Immature natural killer cell (primary cell): ENCODE results near the gene PAX5. TPM values are rescaled to one million over a fixed set of nuclear protein-coding genes. Genes with fewer than 3 reads are reported as not detected.
"Not testable (repeated sequence)": the region's sequence is repeated elsewhere in the genome, so short reads cannot be mapped to it uniquely, and the experiment has no call there.

ENCODE experiments used
- DNase-seq, 3 donors: peaks; one replicate each; pipeline ENCODE4 v3.0.0; 2022; ENCODE audit warnings: mixed read lengths in 1 of 3
- H3K27ac Mint-ChIP-seq, 6 donors: one replicate each; pipeline ENCODE4 v1.8.0; 2020; ENCODE audit warnings: mixed read lengths in 6 of 6, mild to moderate bottlenecking in 5 of 6, inconsistent platforms in 4 of 6, moderate library complexity in 3 of 6
- H3K27me3 Mint-ChIP-seq, 3 donors: one replicate each; pipeline ENCODE4 v1.8.0; 2020 to 2021; ENCODE audit warnings: low read depth in 3 of 3, mild to moderate bottlenecking in 3 of 3, mixed read lengths in 3 of 3, moderate library complexity in 3 of 3, inconsistent platforms in 1 of 3
- H3K36me3 Mint-ChIP-seq, 3 donors: one replicate each; pipeline ENCODE4 v1.8.0; 2020; ENCODE audit warnings: mixed read lengths in 3 of 3, inconsistent platforms in 2 of 3, mild to moderate bottlenecking in 2 of 3
- H3K4me1 Mint-ChIP-seq, 2 donors: one replicate each; pipeline ENCODE4 v1.8.0; 2020; ENCODE audit warnings: inconsistent platforms in 2 of 2, mild to moderate bottlenecking in 2 of 2, mixed read lengths in 2 of 2, moderate library complexity in 1 of 2
- H3K4me3 Mint-ChIP-seq, 5 donors: one replicate each; pipeline ENCODE4 v1.8.0; 2020; ENCODE audit warnings: mild to moderate bottlenecking in 5 of 5, mixed read lengths in 5 of 5, inconsistent platforms in 3 of 5, moderate library complexity in 3 of 5
- H3K9me3 Mint-ChIP-seq, 6 donors: one replicate each; pipeline ENCODE4 v1.8.0; 2020; ENCODE audit warnings: mild to moderate bottlenecking in 6 of 6, mixed read lengths in 6 of 6, inconsistent platforms in 4 of 6, moderate library complexity in 3 of 6
- polyA plus RNA-seq, 3 donors: library from polyadenylated mRNA; unstranded; fragments of 300-500 nt; fragmentation: Illumina TruSeq; gene quantifications; one replicate each; pipeline ENCODE4 v1.2.3, GENCODE V29; 2021

The PAX5 gene
- polyA plus RNA-seq, 3 donors from 2014 or later: 0.03 TPM; not detected in 2

DNA sequence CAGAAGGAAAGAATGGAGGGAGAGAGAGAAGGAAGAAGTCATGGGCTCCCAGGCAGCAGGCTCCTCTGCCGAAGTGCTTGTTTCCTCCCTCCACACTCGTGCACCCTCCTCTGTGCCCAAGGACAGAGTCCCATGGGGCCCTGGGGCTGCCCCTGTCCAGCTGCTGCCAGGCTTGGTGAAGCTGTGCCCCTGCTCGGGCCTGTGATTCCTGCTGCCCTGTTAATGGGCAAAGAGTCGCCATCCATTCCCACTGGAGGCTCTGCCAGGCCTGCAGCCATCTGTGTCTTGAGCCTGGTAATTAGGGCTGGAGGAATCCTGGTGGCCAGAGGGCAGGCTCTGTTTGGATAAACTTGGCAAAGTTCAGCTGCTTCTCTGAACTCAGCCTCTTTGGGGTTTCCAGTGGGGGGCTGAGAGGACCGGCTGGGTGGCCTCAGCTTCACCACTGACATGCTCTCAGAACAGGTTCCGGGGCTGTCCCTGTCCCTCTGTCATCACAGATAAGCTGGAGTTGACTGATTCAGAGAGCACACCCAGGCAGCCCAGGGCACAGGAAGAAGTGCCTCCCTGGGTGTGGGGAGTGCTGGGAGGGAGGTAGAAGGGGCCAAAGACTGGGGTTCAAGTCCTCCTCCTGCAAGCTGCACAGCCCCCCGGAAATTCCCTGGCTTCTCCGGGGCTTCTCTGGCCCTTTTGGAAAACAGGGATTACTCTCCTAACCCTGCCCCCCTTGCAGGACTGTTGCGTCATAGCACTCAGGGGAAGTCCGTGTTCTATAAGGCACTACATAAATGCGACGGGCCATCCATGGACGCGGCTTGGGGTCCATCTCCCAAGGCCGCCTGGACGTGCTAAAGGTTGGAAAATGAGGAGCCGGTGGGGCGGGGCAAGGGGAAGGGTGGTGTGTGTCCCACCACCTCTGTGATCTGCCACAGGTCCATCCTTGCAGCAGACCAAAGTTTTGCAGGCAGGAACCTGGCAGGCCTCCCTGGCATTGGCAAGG, 154.8 kb downstream of the PAX5 start:
- H3K4me1 Mint-ChIP-seq: no peaks in the 10 kb centered on the region
- H3K36me3 Mint-ChIP-seq: no peaks in the 10 kb centered on the region
- no peak overlapping the region for H3K4me3 Mint-ChIP-seq

GRCh38 chr9:36877239-36877638, 156.8 kb downstream of the PAX5 start:
- H3K4me3 Mint-ChIP-seq: no peak overlapping the region
- no peak overlapping the region for H3K27ac Mint-ChIP-seq
- no peaks in the 10 kb centered on the region for H3K4me1 Mint-ChIP-seq
- DNase-seq: no peak
- peaks cover 3 to 9% (median 4%) of the 10 kb centered on the region in 3 donors for H3K27me3 Mint-ChIP-seq
- H3K36me3 Mint-ChIP-seq: no peaks in the 10 kb centered on the region
- no peaks in the 10 kb centered on the region for H3K9me3 Mint-ChIP-seq

More for the DNA sequence above, 154.8 kb downstream of the PAX5 start:
- H3K27me3 Mint-ChIP-seq: peaks cover 0 to 5% (median 4%) of the 10 kb centered on the region in 3 donors
- no peak for DNase-seq
- no peaks in the 10 kb centered on the region for H3K9me3 Mint-ChIP-seq
- no peak overlapping the region for H3K27ac Mint-ChIP-seq

DNA sequence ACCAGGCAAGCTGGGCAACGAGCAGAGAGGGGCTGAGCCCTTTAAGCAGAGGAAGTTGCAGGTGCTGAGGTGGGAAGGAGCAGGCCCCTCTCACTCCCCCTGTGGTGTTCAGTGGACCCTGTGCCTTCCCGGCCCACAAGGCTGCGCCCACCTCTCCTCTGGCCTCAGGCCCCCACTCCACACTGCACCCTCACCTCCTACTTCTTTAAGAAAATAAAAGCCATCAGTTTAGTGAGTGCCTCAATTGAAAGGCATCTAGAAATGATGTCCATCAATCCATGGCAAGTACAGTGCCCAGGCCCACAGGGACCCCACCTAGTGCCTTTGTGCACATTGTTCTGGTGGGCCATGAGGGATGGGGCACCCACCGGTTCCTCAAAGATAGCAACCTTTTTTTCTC, 158.0 kb downstream of the PAX5 start:
- no peak for DNase-seq
- Mint-ChIP-seq H3K9me3 (no peaks in the 10 kb centered on the region), H3K36me3 (no peaks in the 10 kb centered on the region), H3K4me1 (no peaks in the 10 kb centered on the region), H3K27ac (no peak overlapping the region), H3K4me3 (no peak overlapping the region), H3K27me3 (peaks cover 3 to 7% (median 3%) of the 10 kb centered on the region in 3 donors)

DNA sequence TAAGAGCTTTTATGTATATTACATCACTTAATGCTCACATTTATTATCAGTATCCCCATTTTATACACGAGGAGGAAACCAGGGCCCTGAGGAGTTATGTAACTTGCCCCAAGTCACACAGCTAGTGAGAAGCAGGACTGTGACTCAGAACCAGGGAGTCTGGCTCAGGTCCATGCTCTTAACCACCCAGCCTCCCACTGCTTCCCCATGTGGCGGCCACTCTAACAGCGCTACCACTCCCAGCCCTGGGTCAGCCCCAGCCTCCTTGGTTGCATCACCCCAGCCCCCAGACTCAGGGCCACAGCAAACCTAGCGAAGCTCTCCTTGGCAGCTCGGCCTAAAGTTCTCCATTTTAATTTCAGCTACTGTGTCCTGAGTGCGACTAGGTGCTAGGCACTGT, 159.1 kb downstream of the PAX5 start:
- Mint-ChIP-seq H3K36me3 (no peaks in the 10 kb centered on the region), H3K4me3 (no peak overlapping the region), H3K27ac (no peak overlapping the region), H3K27me3 (peaks cover 3 to 7% (median 3%) of the 10 kb centered on the region in 3 donors), H3K9me3 (no peaks in the 10 kb centered on the region), H3K4me1 (no peaks in the 10 kb centered on the region)
- no peak for DNase-seq

GRCh38 chr9:36874261-36874660, 159.8 kb downstream of the PAX5 start:
- Mint-ChIP-seq H3K4me3 (no peak overlapping the region), H3K4me1 (no peaks in the 10 kb centered on the region), H3K27me3 (peaks cover 6 to 7% (median 6%) of the 10 kb centered on the region in 3 donors), H3K36me3 (no peaks in the 10 kb centered on the region), H3K27ac (no peak overlapping the region), H3K9me3 (no peaks in the 10 kb centered on the region)
- DNase-seq: no peak

DNA sequence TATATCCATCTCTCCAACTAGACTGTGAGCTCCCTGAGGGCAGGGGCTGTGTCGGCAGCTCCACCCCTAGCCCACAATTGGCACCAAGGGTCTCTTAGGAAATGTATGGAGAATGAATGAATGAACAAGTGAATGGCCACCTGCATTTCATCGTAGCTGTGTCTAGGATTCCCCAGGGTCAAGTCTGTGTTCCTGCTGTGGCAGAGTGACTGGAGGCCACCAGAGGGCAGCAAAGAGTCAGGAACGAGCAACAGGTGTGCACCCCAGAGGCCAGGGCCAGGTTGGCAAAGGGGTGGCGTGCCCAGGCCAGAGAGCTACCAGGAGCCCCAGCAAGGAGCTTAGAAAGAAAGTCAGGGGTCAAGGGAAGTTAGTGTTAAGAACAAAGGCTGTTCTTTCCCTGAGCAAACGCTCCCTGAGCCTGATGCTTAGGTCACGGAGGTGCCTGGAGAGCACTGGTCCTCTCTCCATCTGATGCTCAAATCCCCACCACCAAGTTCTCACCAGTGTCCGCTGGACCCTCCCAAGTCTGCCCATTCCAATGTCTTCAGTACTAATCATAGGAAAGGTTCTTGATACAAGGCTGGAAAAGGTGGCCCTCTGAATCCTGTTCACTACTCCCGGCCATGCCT, 160.7 kb downstream of the PAX5 start:
- peak; percentile 53 to 62 (median 56) for DNase-seq
- Mint-ChIP-seq H3K4me3 (no peak overlapping the region), H3K27ac (no peak overlapping the region), H3K27me3 (peaks cover 7 to 11% (median 7%) of the 10 kb centered on the region in 3 donors), H3K9me3 (no peaks in the 10 kb centered on the region), H3K4me1 (no peaks in the 10 kb centered on the region), H3K36me3 (no peaks in the 10 kb centered on the region)

GRCh38 chr9:36872641-36873040, 161.4 kb downstream of the PAX5 start:
- Mint-ChIP-seq H3K27me3 (peaks cover 7 to 12% (median 7%) of the 10 kb centered on the region in 3 donors), H3K36me3 (no peaks in the 10 kb centered on the region), H3K4me3 (no peak overlapping the region), H3K27ac (no peak overlapping the region), H3K9me3 (no peaks in the 10 kb centered on the region), H3K4me1 (no peaks in the 10 kb centered on the region)
- DNase-seq: no peak

DNA sequence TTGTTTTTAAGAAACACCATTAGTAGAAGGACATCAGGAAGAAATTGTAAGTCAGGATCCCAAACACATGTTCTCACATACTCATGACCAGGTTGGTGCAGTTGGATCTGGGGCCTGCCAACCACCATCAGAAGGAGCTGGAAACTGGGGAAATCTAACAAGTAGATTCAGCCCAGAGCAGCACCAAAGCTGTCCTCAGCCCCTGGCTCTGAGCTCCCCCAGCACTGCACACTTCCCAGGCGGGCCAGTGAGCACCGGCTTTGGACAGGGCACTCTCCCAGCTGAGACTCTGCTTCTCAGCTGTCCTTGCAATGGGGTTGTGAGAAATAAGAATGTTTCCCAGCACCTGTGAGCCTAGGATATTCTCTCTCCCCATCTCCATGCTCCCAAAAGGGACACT, 162.5 kb downstream of the PAX5 start:
- no peak for DNase-seq
- H3K27me3 Mint-ChIP-seq: peaks cover 7 to 12% (median 7%) of the 10 kb centered on the region in 3 donors
- H3K4me3 Mint-ChIP-seq: no peak overlapping the region
- H3K4me1 Mint-ChIP-seq: no peaks in the 10 kb centered on the region
- no peak overlapping the region for H3K27ac Mint-ChIP-seq
- no peaks in the 10 kb centered on the region for H3K9me3 Mint-ChIP-seq
- H3K36me3 Mint-ChIP-seq: no peaks in the 10 kb centered on the region

- Mint-ChIP-seq H3K36me3 (no peaks in the 10 kb centered on the region), H3K27me3 (peaks cover 7 to 13% (median 7%) of the 10 kb centered on the region in 3 donors), H3K27ac (no peak overlapping the region), H3K4me1 (no peaks in the 10 kb centered on the region), H3K9me3 (no peaks in the 10 kb centered on the region), H3K4me3 (no peak overlapping the region)
- no peak for DNase-seq
Observed at GRCh38 chr9:36870960-36871359, 163.1 kb downstream of the PAX5 start.

DNA sequence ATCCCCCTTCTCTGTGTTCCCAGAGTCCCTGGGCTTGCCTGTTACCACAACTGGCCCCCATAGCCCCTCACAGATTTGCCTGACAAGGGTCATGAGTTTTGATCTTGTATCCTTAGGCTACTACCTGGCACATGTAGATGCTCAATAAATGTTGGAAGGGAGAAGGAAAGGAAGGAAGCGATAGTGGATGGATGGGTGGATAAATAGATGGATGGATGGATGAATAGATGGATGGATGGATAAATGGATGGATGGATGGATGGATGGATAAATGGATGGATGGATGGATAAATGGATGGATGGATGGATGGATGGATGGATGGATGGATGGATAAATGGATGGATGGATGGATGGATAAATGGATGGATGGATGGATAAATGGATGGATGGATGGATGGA, 164.5 kb downstream of the PAX5 start:
- H3K9me3 Mint-ChIP-seq, H3K27ac Mint-ChIP-seq, H3K4me3 Mint-ChIP-seq, H3K4me1 Mint-ChIP-seq, DNase-seq, H3K36me3 Mint-ChIP-seq: not testable (repeated sequence)
- H3K27me3 Mint-ChIP-seq: peaks cover 5 to 13% (median 7%) of the 10 kb centered on the region in 3 donors

GRCh38 chr9:36868586-36869282, 165.3 kb downstream of the PAX5 start:
- Mint-ChIP-seq H3K36me3 (no peaks in the 10 kb centered on the region), H3K27ac (no peak overlapping the region), H3K4me1 (no peaks in the 10 kb centered on the region), H3K4me3 (no peak overlapping the region), H3K27me3 (peaks cover 4 to 13% (median 5%) of the 10 kb centered on the region in 3 donors), H3K9me3 (no peaks in the 10 kb centered on the region)
- no peak for DNase-seq

- Mint-ChIP-seq H3K9me3 (no peaks in the 10 kb centered on the region), H3K27ac (no peak overlapping the region), H3K4me3 (no peak overlapping the region), H3K27me3 (peaks cover 1 to 10% (median 5%) of the 10 kb centered on the region in 3 donors), H3K36me3 (no peaks in the 10 kb centered on the region), H3K4me1 (no peaks in the 10 kb centered on the region)
- DNase-seq: no peak
Observed at GRCh38 chr9:36867672-36868471, 166.2 kb downstream of the PAX5 start.

GRCh38 chr9:36867241-36867640, 166.8 kb downstream of the PAX5 start:
- Mint-ChIP-seq H3K9me3 (no peaks in the 10 kb centered on the region), H3K27ac (no peak overlapping the region), H3K36me3 (no peaks in the 10 kb centered on the region), H3K4me3 (no peak overlapping the region), H3K4me1 (no peaks in the 10 kb centered on the region), H3K27me3 (peaks cover 0 to 10% (median 5%) of the 10 kb centered on the region in 3 donors)
- DNase-seq: no peak
